ENCODE results near the gene CAPZA1.

The CAPZA1 gene

GRCh38 chr1:112714313-112715263, 95.0 kb downstream of the CAPZA1 start (continued):
- TF ChIP-seq ZNF639 (tag by site-specific recombination; IDR thresholded peaks at IDR 0.05) (no peak), ZIC2 (tag by site-specific recombination; IDR thresholded peaks at IDR 0.05) (peak; percentile 34; the same call in 1 of the 2 replicates), ZNF629 (tag by site-specific recombination; IDR thresholded peaks at IDR 0.05) (no peak), ZNF335 (tag by site-specific recombination; conservative IDR thresholded peaks at IDR 0.05) (peak; percentile 65), GLI4 (tag by site-specific recombination; IDR thresholded peaks at IDR 0.05) (no peak), ZNF140 (tag by site-specific recombination; IDR thresholded peaks at IDR 0.05) (no peak), YY1 (tag by site-specific recombination; IDR thresholded peaks at IDR 0.05) (no peak), ZNF544 (tag by site-specific recombination; IDR thresholded peaks at IDR 0.05) (no peak), ZNF707 (tag by site-specific recombination; IDR thresholded peaks at IDR 0.05) (no peak), OVOL3 (tag by site-specific recombination; IDR thresholded peaks at IDR 0.05) (no peak), ZNF2 (tag by site-specific recombination; IDR thresholded peaks at IDR 0.05) (no peak), ZNF792 (tag by site-specific recombination; IDR thresholded peaks at IDR 0.05) (no peak), SCRT2 (tag by site-specific recombination; IDR thresholded peaks at IDR 0.05) (no peak), ZSCAN23 (tag by site-specific recombination; IDR thresholded peaks at IDR 0.05) (no peak), ZNF223 (tag by site-specific recombination; IDR thresholded peaks at IDR 0.05) (peak; percentile 75), ZNF664 (tag by site-specific recombination; IDR thresholded peaks at IDR 0.05) (no peak), ZFP41 (tag by site-specific recombination; IDR thresholded peaks at IDR 0.05; ENCODE audit: borderline replicate concordance) (no peak), ZFP69B (tag by site-specific recombination; IDR thresholded peaks at IDR 0.05) (no peak), ZFHX2 (tag by site-specific recombination; conservative IDR thresholded peaks at IDR 0.05) (peak; percentile 72; the same call in 1 of the 2 replicates), INSM2 (tag by site-specific recombination; IDR thresholded peaks at IDR 0.05) (no peak), PBX3 (CRISPR knock-in tag; IDR thresholded peaks at IDR 0.05) (peak; percentile 26), ZBTB17 (tag by site-specific recombination; IDR thresholded peaks at IDR 0.05) (no peak), BCL11B (tag by site-specific recombination; IDR thresholded peaks at IDR 0.05; ENCODE audit: low read depth) (no peak), ZNF133 (tag by site-specific recombination; IDR thresholded peaks at IDR 0.05) (no peak), GLIS1 (tag by site-specific recombination; IDR thresholded peaks at IDR 0.05) (peak; percentile 91), EGR2 (tag by site-specific recombination; IDR thresholded peaks at IDR 0.05; ENCODE audit: low read depth) (no peak), ZNF24 (tag by site-specific recombination; IDR thresholded peaks at IDR 0.05) (no peak), ZNF521 (tag by site-specific recombination; IDR thresholded peaks at IDR 0.05) (no peak)
- TF ChIP-seq, protein P1, sequence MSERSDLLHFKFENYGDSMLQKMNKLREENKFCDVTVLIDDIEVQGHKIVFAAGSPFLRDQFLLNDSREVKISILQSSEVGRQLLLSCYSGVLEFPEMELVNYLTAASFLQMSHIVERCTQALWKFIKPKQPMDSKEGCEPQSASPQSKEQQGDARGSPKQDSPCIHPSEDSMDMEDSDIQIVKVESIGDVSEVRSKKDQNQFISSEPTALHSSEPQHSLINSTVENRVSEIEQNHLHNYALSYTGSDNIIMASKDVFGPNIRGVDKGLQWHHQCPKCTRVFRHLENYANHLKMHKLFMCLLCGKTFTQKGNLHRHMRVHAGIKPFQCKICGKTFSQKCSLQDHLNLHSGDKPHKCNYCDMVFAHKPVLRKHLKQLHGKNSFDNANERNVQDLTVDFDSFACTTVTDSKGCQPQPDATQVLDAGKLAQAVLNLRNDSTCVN (tag by site-specific recombination; optimal IDR thresholded peaks at IDR 0.05): peak; percentile 76
- TF ChIP-seq, protein P2, sequence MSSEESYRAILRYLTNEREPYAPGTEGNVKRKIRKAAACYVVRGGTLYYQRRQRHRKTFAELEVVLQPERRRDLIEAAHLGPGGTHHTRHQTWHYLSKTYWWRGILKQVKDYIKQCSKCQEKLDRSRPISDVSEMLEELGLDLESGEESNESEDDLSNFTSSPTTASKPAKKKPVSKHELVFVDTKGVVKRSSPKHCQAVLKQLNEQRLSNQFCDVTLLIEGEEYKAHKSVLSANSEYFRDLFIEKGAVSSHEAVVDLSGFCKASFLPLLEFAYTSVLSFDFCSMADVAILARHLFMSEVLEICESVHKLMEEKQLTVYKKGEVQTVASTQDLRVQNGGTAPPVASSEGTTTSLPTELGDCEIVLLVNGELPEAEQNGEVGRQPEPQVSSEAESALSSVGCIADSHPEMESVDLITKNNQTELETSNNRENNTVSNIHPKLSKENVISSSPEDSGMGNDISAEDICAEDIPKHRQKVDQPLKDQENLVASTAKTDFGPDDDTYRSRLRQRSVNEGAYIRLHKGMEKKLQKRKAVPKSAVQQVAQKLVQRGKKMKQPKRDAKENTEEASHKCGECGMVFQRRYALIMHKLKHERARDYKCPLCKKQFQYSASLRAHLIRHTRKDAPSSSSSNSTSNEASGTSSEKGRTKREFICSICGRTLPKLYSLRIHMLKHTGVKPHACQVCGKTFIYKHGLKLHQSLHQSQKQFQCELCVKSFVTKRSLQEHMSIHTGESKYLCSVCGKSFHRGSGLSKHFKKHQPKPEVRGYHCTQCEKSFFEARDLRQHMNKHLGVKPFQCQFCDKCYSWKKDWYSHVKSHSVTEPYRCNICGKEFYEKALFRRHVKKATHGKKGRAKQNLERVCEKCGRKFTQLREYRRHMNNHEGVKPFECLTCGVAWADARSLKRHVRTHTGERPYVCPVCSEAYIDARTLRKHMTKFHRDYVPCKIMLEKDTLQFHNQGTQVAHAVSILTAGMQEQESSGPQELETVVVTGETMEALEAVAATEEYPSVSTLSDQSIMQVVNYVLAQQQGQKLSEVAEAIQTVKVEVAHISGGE (tag by site-specific recombination; conservative IDR thresholded peaks at IDR 0.05; ENCODE audit: low read depth): no peak
- TF ChIP-seq, protein P3, sequence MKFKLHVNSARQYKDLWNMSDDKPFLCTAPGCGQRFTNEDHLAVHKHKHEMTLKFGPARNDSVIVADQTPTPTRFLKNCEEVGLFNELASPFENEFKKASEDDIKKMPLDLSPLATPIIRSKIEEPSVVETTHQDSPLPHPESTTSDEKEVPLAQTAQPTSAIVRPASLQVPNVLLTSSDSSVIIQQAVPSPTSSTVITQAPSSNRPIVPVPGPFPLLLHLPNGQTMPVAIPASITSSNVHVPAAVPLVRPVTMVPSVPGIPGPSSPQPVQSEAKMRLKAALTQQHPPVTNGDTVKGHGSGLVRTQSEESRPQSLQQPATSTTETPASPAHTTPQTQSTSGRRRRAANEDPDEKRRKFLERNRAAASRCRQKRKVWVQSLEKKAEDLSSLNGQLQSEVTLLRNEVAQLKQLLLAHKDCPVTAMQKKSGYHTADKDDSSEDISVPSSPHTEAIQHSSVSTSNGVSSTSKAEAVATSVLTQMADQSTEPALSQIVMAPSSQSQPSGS (tag by site-specific recombination; IDR thresholded peaks at IDR 0.05; ENCODE audit: low read depth): no peak

Data from HEK293 (cell line).